Activated gamma-delta T cell treated with anti-CD3 and anti-CD28 coated beads, Interleukin-2, amount 50 U/mL, for 16 hours (primary cell): ENCODE data around the gene VENTX.

ENCODE experiments used
- DNase-seq: peaks from one replicate; pipeline ENCODE4 v3.0.0-alpha.2; 2020; ENCODE audit warnings: low read depth

VENTX gene

GRCh38 chr10:133235265-133235855, 2.3 kb upstream of the VENTX start:
- DNase-seq, result no peak

- DNase-seq, result no peak
Observed at GRCh38 chr10:133235932-133236331, 1.7 kb upstream of the VENTX start.

GRCh38 chr10:133236401-133237240, 1.0 kb upstream of the VENTX start:
- DNase-seq, result no peak

GRCh38 chr10:133237241-133237587, 441 bp upstream of the VENTX start:
- DNase-seq, result no peak

- no peak for DNase-seq
Observed at GRCh38 chr10:133238466-133238804, 780 bp downstream of the VENTX start.

- DNase-seq, result no peak
Observed at GRCh38 chr10:133239990-133240389, 2.3 kb downstream of the VENTX start.

GRCh38 chr10:133241501-133242205, 4.0 kb downstream of the VENTX start:
- DNase-seq, result no peak

GRCh38 chr10:133242611-133243356, 5.1 kb downstream of the VENTX start:
- no peak for DNase-seq

GRCh38 chr10:133243593-133243992, 5.9 kb downstream of the VENTX start:
- DNase-seq, result no peak

GRCh38 chr10:133245439-133246235, 8.0 kb downstream of the VENTX start:
- DNase-seq, result no peak

- DNase-seq, result no peak
Observed at GRCh38 chr10:133246236-133246626, 8.6 kb downstream of the VENTX start.

GRCh38 chr10:133247681-133248333, 10.2 kb downstream of the VENTX start:
- DNase-seq, result no peak

GRCh38 chr10:133248334-133248715, 10.7 kb downstream of the VENTX start:
- DNase-seq, result no peak

- no peak for DNase-seq
Observed at GRCh38 chr10:133249094-133249780, 11.6 kb downstream of the VENTX start.

- no peak for DNase-seq
Observed at GRCh38 chr10:133249975-133250754, 12.5 kb downstream of the VENTX start.

- no peak for DNase-seq
Observed at GRCh38 chr10:133251388-133252222, 13.9 kb downstream of the VENTX start.

- DNase-seq, result no peak
Observed at GRCh38 chr10:133252223-133252552, 14.5 kb downstream of the VENTX start.

- DNase-seq, result no peak
Observed at GRCh38 chr10:133253361-133253955, 15.8 kb downstream of the VENTX start.
